Psoas muscle (tissue), 8 donors: ENCODE results near the gene ARV1. TPM values are rescaled to one million over a fixed set of nuclear protein-coding genes. Genes with fewer than 3 reads are reported as not detected.
"Not testable (repeated sequence)": the region's sequence is repeated elsewhere in the genome, so short reads cannot be mapped to it uniquely, and the experiment has no call there.

Source experiments
- ATAC-seq, 4 donors: fragments of 200-7000 bp; cut with Tn5 transposase; one replicate each; pipeline ENCODE4 v1.9.1; 2020; ENCODE audit warnings: moderate library complexity in 3 of 4, mild to moderate bottlenecking in 2 of 4
- DNase-seq, 2 donors: peaks; one replicate each; pipeline ENCODE4 v3.0.0-alpha.2; 2020
- H3K27ac ChIP-seq: fragments of 200-600 bp; one replicate; pipeline ENCODE4 v1.8.0; 2022
- H3K27me3 ChIP-seq, 3 donors: fragments of 200-600 bp in 1 of 3; one replicate each; pipeline versions ENCODE4 v1.6.1 to v1.8.0; 2013 to 2022; ENCODE audit warnings: low read length in 2 of 3, mild to moderate bottlenecking in 2 of 3, moderate library complexity in 1 of 3; ENCODE audit not compliant: insufficient read depth in 3 of 3
- H3K36me3 ChIP-seq, 2 donors: fragments of 200-600 bp in 1 of 2; one replicate each; pipeline versions ENCODE4 v1.6.1 to v1.8.0; 2013 to 2022; ENCODE audit warnings: low read depth in 1 of 2, mild to moderate bottlenecking in 1 of 2, moderate library complexity in 1 of 2; ENCODE audit not compliant: insufficient read depth in 1 of 2
- H3K4me1 ChIP-seq: fragments of 200-600 bp; one replicate; pipeline ENCODE4 v1.8.0; 2022
- H3K4me3 ChIP-seq: fragments of 200-600 bp; one replicate; pipeline ENCODE4 v1.8.0; 2022; ENCODE audit warnings: mild to moderate bottlenecking
- H3K9me3 ChIP-seq: fragments of 200-600 bp; one replicate; pipeline ENCODE4 v1.8.0; 2022
- CTCF ChIP-seq: fragments of 200-600 bp; IDR thresholded peaks from one replicate; pipeline ENCODE4 v1.8.0; 2022; ENCODE audit warnings: antibody characterized with exemption
- WGBS, 3 donors: extraction: QIAGEN DNeasy Blood & Tissue Kit; methylation state at CpG; one replicate each; pipeline versions ENCODE4 v1.1.6 to v1.1.7; 2013; 5-methylcytosine and 5-hydroxymethylcytosine counted together
- intact Hi-C, 2 donors: fragments of 100-400 bp; cut with DNase I; formaldehyde crosslinking; loops; one replicate each; pipeline versions ENCODE4 v1.11.0 to v1.14.2; 2022
- polyA plus RNA-seq, 3 donors: library from polyadenylated mRNA; stranded (reverse); fragments of 200-250 nt; gene quantifications; one replicate each; pipeline ENCODE4 v1.2.3, GENCODE V29; 2013
- total RNA-seq, 4 donors: library from RNA; stranded (reverse); fragmentation: NEBNext Ultra II Directional in 2 of 4; extraction: Animal tissue kit (Norgen Biotek cat#: 25700) in 2 of 4; gene quantifications; one replicate each; pipeline versions ENCODE4 v1.2.1 to v1.2.4, GENCODE V29; 2021 to 2023
- donor health status: healthy with polysubstance abuse.
- donor health status: DM: no; HTN: no; CAD: no; lungs with moderate emphysema.
- donor health status: Bipolar disorder and iron deficiency.
- donor health status: healthy.
- donor health status: DM: yes; HTN: yes; CAD: no.
- donor health status: DM: no; HTN: no; CAD: no.
- donor health status: DM: no; HTN: no; CAD: no.
- donor health status: DM: yes; HTN: yes; CAD: no.

ARV1 gene
- total and polyA plus RNA-seq, 7 donors = 7.9 to 22.5 (median 13.9) TPM

GRCh38 chr1:231001892-231002291 lies 23.0 kb downstream of the ARV1 start:
- Histone ChIP-seq H3K9me3 (peaks cover 21% of the 10 kb centered on the region), H3K27ac (no peak overlapping the region), H3K27me3 (no peaks in the 10 kb centered on the region), H3K4me3 (no peak overlapping the region), H3K36me3 (peaks cover 23 to 53% of the 10 kb centered on the region in 2 donors), H3K4me1 (no peaks in the 10 kb centered on the region)
- no peak for TF ChIP-seq CTCF
- DNase-seq = no peak
- intact Hi-C loops = no loop called here
- ATAC-seq = no peak

GRCh38 chr1:231007535-231007934 lies 28.6 kb downstream of the ARV1 start:
- H3K4me1 ChIP-seq, H3K27me3 ChIP-seq, DNase-seq, intact Hi-C loops, ATAC-seq, H3K4me3 ChIP-seq, H3K27ac ChIP-seq, H3K36me3 ChIP-seq: not testable (repeated sequence)
- WGBS, 3 donors = 59 to 63% (median 60%) methylated on average over 1 of the region's 1 CpG
- peaks cover 31% of the 10 kb centered on the region for H3K9me3 ChIP-seq

- no peaks in the 10 kb centered on the region for H3K4me1 ChIP-seq
- 97 to 99% (median 99%) methylated on average over 2 of the region's 2 CpGs for WGBS, 3 donors
Observed at GRCh38 chr1:231011360-231011759, 32.5 kb downstream of the ARV1 start.

GRCh38 chr1:231011963-231012362 lies 33.1 kb downstream of the ARV1 start:
- DNase-seq (no peak), ATAC-seq (no peak)
- intact Hi-C loops = no loop called here
- no peaks in the 10 kb centered on the region for H3K27me3 ChIP-seq
- no peaks in the 10 kb centered on the region for H3K4me1 ChIP-seq
- 84 to 97% (median 85%) methylated on average over 5 of the region's 5 CpGs for WGBS, 3 donors
- H3K27ac ChIP-seq = no peak overlapping the region
- no peak for TF ChIP-seq CTCF
- no peak overlapping the region for H3K4me3 ChIP-seq
- peaks cover 9% of the 10 kb centered on the region for H3K9me3 ChIP-seq
- H3K36me3 ChIP-seq = no peaks in the 10 kb centered on the region

More at GRCh38 chr1:231011360-231011759, 32.5 kb downstream of the ARV1 start:
- peaks cover 15% of the 10 kb centered on the region for H3K9me3 ChIP-seq
- H3K4me3 ChIP-seq = no peak overlapping the region
- no peaks in the 10 kb centered on the region for H3K27me3 ChIP-seq
- no peak for ATAC-seq
- no peaks in the 10 kb centered on the region for H3K36me3 ChIP-seq
- intact Hi-C loops = no loop called here
- TF ChIP-seq CTCF = no peak
- no peak overlapping the region for H3K27ac ChIP-seq
- DNase-seq = no peak

- WGBS, 3 donors = 79 to 92% (median 85%) methylated on average over 3 of the region's 3 CpGs
- TF ChIP-seq CTCF = no peak
- Histone ChIP-seq H3K27me3 (no peaks in the 10 kb centered on the region), H3K27ac (no peak overlapping the region), H3K9me3 (no peaks in the 10 kb centered on the region), H3K4me1 (no peaks in the 10 kb centered on the region), H3K4me3 (no peak overlapping the region), H3K36me3 (no peaks in the 10 kb centered on the region)
- DNase-seq (no peak), ATAC-seq (no peak)
- intact Hi-C loops = no loop called here
Observed at GRCh38 chr1:231013391-231014015, 34.6 kb downstream of the ARV1 start.
